Spleen (tissue), 11 donors: ENCODE data around the gene PTPRN2. TPM values are rescaled to one million over a fixed set of nuclear protein-coding genes. Genes with fewer than 3 reads are reported as not detected.

Experiments
- DNase-seq: peaks from one replicate; pipeline ENCODE4 v3.0.0-alpha.2; 2020
- H3K27ac ChIP-seq, 8 donors: fragments of 200-600 bp; sonication (generic) in 7 of 8; 1 replicate in 4 of 8; 2 replicates in 4 of 8; pipeline versions ENCODE4 v1.5.0 to v1.8.0; 2016 to 2021; ENCODE audit warnings: inconsistent platforms in 4 of 8, mild to moderate bottlenecking in 4 of 8, moderate library complexity in 1 of 8
- H3K27me3 ChIP-seq, 7 donors: fragments of 200-600 bp; sonication (generic) in 6 of 7; replicated peaks in 1 of 7; 1 replicate in 4 of 7; 2 replicates in 3 of 7; pipeline versions ENCODE4 v1.5.0 to v1.8.0; 2016 to 2021; ENCODE audit warnings: inconsistent platforms in 3 of 7, mild to moderate bottlenecking in 1 of 7
- H3K36me3 ChIP-seq, 6 donors: fragments of 200-600 bp; sonication (generic) in 5 of 6; 1 replicate in 4 of 6; 2 replicates in 2 of 6; pipeline versions ENCODE4 v1.5.0 to v1.8.0; 2016 to 2021; ENCODE audit warnings: inconsistent platforms in 2 of 6
- H3K4me1 ChIP-seq, 6 donors: fragments of 200-600 bp; sonication (generic) in 5 of 6; 1 replicate in 3 of 6; 2 replicates in 3 of 6; pipeline versions ENCODE4 v1.5.0 to v1.8.0; 2016 to 2021; ENCODE audit warnings: inconsistent platforms in 3 of 6
- H3K4me3 ChIP-seq, 8 donors: fragments of 200-600 bp; sonication (generic) in 7 of 8; 1 replicate in 4 of 8; 2 replicates in 4 of 8; pipeline versions ENCODE4 v1.5.0 to v1.8.0; 2016 to 2021; ENCODE audit warnings: inconsistent platforms in 4 of 8, mild to moderate bottlenecking in 4 of 8, moderate library complexity in 2 of 8
- H3K9me3 ChIP-seq, 8 donors: fragments of 200-600 bp; sonication (generic) in 7 of 8; 1 replicate in 4 of 8; 2 replicates in 4 of 8; pipeline versions ENCODE4 v1.5.0 to v1.8.0; 2016 to 2021; ENCODE audit warnings: inconsistent platforms in 4 of 8
- POLR2A ChIP-seq, 3 donors: fragments of 450-650 bp; IDR thresholded peaks; one replicate each; pipeline ENCODE4 v1.5.1; 2017; ENCODE audit warnings: antibody characterized with exemption in 3 of 3, mild to moderate bottlenecking in 1 of 3
- POLR2AphosphoS5 ChIP-seq, 3 donors: sonication (generic); formaldehyde crosslinking; IDR thresholded peaks; one replicate each; pipeline ENCODE4 v1.5.1; 2017; ENCODE audit warnings: antibody characterized with exemption in 3 of 3
- WGBS, 5 donors: extraction: QIAGEN DNeasy Blood & Tissue Kit in 3 of 5; methylation state at CpG; one replicate each; pipeline versions ENCODE4 v1.1.5 to v1.1.7; 2013 to 2018; 5-methylcytosine and 5-hydroxymethylcytosine counted together
- intact Hi-C: fragments of 100-400 bp; cut with DNase I; formaldehyde crosslinking; loops from one replicate; pipeline ENCODE4 v1.15.0; 2023; ENCODE audit warnings: low total_unique reads
- polyA plus RNA-seq, 3 donors: library from polyadenylated mRNA; stranded (reverse); fragments of 200-250 nt; gene quantifications; one replicate each; pipeline ENCODE4 v1.2.1, GENCODE V29; 2013
- total RNA-seq, 7 donors: library from RNA; depleted of rRNA in 3 of 7; stranded (reverse); fragments of >200 nt in 3 of 7; fragmentation: NEBNext Ultra II Directional in 4 of 7; extraction: Animal tissue kit (Norgen Biotek cat#: 25700) in 4 of 7; gene quantifications; one replicate each; pipeline versions ENCODE4 v1.1.0 to v1.2.1, GENCODE V29; 2016 to 2021
- TF ChIP-seq, protein P1 (sequence below), 11 experiments: fragments of 200-600 bp in 7 of 11; fragments of 450-650 bp in 4 of 11; sonication (generic) in 4 of 11; IDR thresholded peaks in 8 of 11; conservative IDR thresholded peaks in 3 of 11; 1 replicate in 7 of 11; 2 replicates in 4 of 11; pipeline versions ENCODE4 v1.4.0 to v1.8.0; 2016 to 2021; ENCODE audit warnings: antibody characterized with exemption in 11 of 11, inconsistent platforms in 4 of 11, mild to moderate bottlenecking in 1 of 11
- donor health status: healthy with polysubstance abuse.
- donor health status: DM: no; HTN: no; CAD: no; lungs with moderate emphysema.
- donor health status: DM: no; HTN: no; CAD: no.
- donor health status: Bipolar disorder and iron deficiency.
- donor health status: healthy.
- donor health status: DM: no; HTN: no; CAD: no.
- donor health status: DM: yes; HTN: yes; CAD: no.

Gene PTPRN2
- total and polyA plus RNA-seq, 10 donors: 7.0 to 22.8 (median 16.8) TPM

DNA sequence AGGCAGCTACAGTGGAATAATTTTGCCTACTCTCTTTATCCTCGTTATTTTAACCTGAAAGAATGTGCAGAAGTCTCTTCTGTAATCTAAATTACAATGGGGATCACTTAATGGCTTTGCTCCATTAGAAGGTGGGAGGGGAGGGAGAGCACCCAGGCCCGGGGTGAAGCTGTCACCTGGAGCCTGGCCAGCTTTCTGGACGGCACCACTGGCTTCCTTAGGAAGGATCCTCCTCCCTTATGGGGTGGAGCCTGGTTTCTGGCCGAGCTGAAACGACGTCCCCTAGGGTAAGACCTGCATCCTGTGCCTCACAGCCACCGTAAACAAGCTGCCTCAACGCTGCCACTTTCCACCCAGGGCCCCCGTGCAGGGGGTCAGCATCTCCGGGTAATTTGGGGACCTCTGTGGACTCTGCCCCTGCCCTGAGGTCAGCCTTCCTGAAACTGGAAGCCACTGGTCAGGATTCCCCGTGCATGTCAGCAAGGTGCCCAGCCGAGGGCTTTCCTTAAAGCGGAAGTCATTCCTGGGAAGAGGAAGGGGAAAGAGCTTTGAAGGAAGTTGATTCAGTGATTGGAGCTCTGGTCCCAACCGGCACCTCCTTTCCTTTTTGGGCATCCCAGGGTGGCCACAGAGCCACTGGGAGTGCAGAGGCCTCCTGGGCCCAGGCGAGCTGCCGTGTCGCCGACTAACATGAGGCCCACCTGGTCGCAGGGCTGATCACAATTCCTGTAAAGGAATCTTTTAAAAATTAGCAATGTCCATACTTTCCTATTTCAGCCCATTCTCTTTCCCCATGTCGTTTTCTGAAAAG lies 681.8 kb downstream of the PTPRN2 start:
- intact Hi-C loops: no loop called here
- no peak overlapping the region for H3K27ac ChIP-seq
- H3K9me3 ChIP-seq: peaks cover 0 to 2% (median 0%) of the 10 kb centered on the region in 8 donors
- no peak for DNase-seq
- no peaks in the 10 kb centered on the region for H3K36me3 ChIP-seq
- no peak overlapping the region for H3K4me3 ChIP-seq
- H3K27me3 ChIP-seq: peaks cover 0 to 11% (median 0%) of the 10 kb centered on the region in 7 donors
- 37 to 44% (median 38%) methylated on average over 17 to 20 of the region's 20 CpGs for WGBS, 5 donors
- peaks cover 0 to 9% (median 0%) of the 10 kb centered on the region in 6 donors for H3K4me1 ChIP-seq
- no peak for TF ChIP-seq POLR2AphosphoS5 (IDR thresholded peaks at IDR 0.05)
- no peak for TF ChIP-seq POLR2A (IDR thresholded peaks at IDR 0.05)
- TF ChIP-seq, protein P1, sequence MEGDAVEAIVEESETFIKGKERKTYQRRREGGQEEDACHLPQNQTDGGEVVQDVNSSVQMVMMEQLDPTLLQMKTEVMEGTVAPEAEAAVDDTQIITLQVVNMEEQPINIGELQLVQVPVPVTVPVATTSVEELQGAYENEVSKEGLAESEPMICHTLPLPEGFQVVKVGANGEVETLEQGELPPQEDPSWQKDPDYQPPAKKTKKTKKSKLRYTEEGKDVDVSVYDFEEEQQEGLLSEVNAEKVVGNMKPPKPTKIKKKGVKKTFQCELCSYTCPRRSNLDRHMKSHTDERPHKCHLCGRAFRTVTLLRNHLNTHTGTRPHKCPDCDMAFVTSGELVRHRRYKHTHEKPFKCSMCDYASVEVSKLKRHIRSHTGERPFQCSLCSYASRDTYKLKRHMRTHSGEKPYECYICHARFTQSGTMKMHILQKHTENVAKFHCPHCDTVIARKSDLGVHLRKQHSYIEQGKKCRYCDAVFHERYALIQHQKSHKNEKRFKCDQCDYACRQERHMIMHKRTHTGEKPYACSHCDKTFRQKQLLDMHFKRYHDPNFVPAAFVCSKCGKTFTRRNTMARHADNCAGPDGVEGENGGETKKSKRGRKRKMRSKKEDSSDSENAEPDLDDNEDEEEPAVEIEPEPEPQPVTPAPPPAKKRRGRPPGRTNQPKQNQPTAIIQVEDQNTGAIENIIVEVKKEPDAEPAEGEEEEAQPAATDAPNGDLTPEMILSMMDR (IDR thresholded peaks at IDR 0.05 in 8 of 11, conservative IDR thresholded peaks at IDR 0.05 in 3 of 11): no peak

DNA sequence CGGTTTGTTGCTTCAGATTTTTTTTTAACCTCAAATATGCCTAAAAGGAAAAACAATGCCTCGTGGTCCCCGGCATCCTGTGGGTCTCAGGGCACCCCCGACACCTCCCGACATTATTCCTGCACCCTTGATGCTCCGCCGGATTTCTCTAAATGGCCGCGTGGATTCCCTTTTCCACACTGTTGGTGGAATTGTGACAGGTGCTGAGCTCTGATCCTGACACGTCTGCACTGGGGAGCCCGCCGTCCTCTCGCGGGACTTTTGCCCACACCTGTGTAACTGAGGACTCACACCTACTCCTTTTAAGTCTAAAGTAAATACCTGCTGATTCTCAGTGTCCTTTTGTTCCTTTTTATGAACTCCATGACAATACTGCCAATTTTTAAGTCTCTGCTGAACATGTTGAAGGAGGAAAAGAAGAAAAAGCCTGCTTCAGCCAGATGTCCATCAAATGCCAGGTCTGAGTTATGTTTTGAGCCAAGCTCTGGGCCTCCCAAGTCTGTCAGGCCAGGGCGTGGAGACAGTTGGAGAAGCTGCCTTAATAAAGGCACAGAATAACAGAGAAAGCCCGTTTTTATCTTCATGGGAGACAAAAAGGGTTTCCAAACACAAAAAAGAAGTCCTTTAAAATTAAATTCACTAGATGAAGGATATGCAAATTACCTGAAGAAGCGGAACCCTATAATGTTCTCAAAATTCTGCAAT lies 682.6 kb downstream of the PTPRN2 start:
- Histone ChIP-seq H3K4me1 (peaks cover 0 to 9% (median 0%) of the 10 kb centered on the region in 6 donors), H3K36me3 (no peaks in the 10 kb centered on the region), H3K27ac (no peak overlapping the region), H3K4me3 (no peak overlapping the region), H3K27me3 (peaks cover 0 to 11% (median 0%) of the 10 kb centered on the region in 7 donors), H3K9me3 (peaks cover 0 to 2% (median 0%) of the 10 kb centered on the region in 8 donors)
- DNase-seq: no peak
- TF ChIP-seq, protein P1 (IDR thresholded peaks at IDR 0.05 in 8 of 11, conservative IDR thresholded peaks at IDR 0.05 in 3 of 11): no peak
- TF ChIP-seq POLR2A (IDR thresholded peaks at IDR 0.05) (no peak), POLR2AphosphoS5 (IDR thresholded peaks at IDR 0.05) (no peak)
- intact Hi-C loops: no loop called here
- 79 to 84% (median 80%) methylated on average over 17 of the region's 17 CpGs for WGBS, 5 donors

DNA sequence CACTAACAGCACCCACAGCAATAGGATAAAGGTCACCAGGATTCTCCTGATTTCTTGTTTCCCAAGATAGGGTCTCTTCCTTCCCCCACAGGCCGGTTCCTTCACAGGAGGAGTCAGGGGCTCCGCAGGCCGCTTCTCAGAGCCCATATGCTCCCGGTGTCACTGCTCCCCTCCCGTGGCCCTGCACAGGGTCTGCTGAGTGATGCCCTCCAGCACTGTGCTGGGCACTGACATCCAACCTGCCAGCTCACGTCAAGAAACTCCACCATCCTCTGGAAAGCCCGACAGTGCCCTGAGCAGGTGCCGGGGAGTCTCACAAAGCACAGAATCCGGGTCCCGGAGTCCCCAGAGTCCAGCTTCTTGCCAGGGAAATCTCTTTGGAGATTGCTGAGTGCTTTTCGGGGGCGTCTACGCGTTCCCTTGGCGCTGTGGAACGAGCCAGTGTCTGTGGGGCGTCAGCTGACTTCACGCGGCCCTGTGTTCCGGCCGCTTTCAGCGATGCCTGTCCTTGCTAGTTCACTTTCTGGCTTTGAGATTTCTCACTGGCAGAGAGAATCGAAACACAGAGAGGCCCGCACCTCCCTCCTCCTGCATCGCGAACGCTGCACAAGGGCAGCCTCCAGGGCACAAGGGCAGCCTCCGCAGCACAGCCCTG lies 683.3 kb downstream of the PTPRN2 start:
- Histone ChIP-seq H3K4me3 (no peak overlapping the region), H3K4me1 (peaks cover 0 to 9% (median 0%) of the 10 kb centered on the region in 6 donors)
- no peak for DNase-seq

More for the DNA sequence above, 683.3 kb downstream of the PTPRN2 start:
- Histone ChIP-seq H3K27ac (no peak overlapping the region), H3K36me3 (no peaks in the 10 kb centered on the region), H3K9me3 (peaks cover 0 to 2% (median 0%) of the 10 kb centered on the region in 8 donors), H3K27me3 (peaks cover 0 to 11% (median 0%) of the 10 kb centered on the region in 7 donors)
- TF ChIP-seq POLR2A (IDR thresholded peaks at IDR 0.05) (no peak), POLR2AphosphoS5 (IDR thresholded peaks at IDR 0.05) (no peak)
- TF ChIP-seq, protein P1 (IDR thresholded peaks at IDR 0.05 in 8 of 11, conservative IDR thresholded peaks at IDR 0.05 in 3 of 11): no peak
- intact Hi-C loops: no loop called here
- WGBS, 5 donors: 84 to 86% (median 85%) methylated on average over 28 of the region's 28 CpGs
